Measurements from ENCODE around the gene ARHGAP24. TPM values are rescaled to one million over a fixed set of nuclear protein-coding genes. Genes with fewer than 3 reads are reported as not detected.

ARHGAP24 gene
- total RNA-seq, 4 donors from 2014 or later, result 3.6 to 35.3 (median 7.2) TPM

DNA sequence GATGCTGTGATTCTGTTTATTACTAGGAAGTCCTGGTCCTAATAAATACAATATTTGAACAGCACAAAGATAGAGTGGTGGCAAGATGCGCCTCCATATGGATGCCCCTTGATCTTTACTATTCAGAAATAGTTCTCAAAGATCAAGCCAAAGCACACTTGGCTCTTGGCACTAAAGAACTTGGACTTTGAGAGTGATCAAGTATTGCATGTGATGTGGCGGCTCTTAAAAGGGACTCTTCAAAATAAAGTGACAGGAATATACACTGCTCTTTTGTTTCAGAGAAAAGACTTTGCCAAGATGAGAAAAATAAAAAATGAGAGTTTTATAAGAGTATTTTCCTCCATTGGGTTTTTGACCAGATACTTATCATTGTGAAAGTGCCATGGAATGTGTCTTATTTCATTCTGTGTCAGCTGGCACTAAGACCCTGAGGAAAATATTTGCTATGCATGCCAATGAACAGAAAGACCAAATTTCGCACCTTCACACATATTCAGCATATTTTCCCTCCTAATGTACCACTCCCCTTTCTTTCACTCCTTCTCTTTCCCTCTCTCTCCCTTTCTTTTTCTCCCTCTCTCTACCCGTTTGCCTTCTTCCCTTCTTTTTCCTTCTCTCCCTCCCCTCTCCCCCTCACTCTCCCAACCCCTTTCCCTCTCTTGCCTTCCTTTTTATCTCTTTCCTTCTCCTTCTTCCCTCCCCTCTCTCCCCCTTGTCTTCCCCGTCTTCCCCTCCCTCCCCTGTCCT lies 35.1 kb downstream of the ARHGAP24 start:
- Histone ChIP-seq H3K27me3 (no peaks in the 10 kb centered on the region), H3K9me3 (no peaks in the 10 kb centered on the region), H3K4me1 (peaks cover 0 to 25% (median 11%) of the 10 kb centered on the region in 3 donors), H3K27ac (no peak overlapping the region), H3K36me3 (no peaks in the 10 kb centered on the region), H3K4me3 (no peak overlapping the region)
- TF ChIP-seq, protein P1, sequence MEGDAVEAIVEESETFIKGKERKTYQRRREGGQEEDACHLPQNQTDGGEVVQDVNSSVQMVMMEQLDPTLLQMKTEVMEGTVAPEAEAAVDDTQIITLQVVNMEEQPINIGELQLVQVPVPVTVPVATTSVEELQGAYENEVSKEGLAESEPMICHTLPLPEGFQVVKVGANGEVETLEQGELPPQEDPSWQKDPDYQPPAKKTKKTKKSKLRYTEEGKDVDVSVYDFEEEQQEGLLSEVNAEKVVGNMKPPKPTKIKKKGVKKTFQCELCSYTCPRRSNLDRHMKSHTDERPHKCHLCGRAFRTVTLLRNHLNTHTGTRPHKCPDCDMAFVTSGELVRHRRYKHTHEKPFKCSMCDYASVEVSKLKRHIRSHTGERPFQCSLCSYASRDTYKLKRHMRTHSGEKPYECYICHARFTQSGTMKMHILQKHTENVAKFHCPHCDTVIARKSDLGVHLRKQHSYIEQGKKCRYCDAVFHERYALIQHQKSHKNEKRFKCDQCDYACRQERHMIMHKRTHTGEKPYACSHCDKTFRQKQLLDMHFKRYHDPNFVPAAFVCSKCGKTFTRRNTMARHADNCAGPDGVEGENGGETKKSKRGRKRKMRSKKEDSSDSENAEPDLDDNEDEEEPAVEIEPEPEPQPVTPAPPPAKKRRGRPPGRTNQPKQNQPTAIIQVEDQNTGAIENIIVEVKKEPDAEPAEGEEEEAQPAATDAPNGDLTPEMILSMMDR (IDR thresholded peaks at IDR 0.05), result no peak
- DNase-seq, result no peak
- 76 to 82% methylated on average over 5 of the region's 5 CpGs for WGBS, 2 donors
- intact Hi-C loops (cut with DNase I), result no loop called here

DNA sequence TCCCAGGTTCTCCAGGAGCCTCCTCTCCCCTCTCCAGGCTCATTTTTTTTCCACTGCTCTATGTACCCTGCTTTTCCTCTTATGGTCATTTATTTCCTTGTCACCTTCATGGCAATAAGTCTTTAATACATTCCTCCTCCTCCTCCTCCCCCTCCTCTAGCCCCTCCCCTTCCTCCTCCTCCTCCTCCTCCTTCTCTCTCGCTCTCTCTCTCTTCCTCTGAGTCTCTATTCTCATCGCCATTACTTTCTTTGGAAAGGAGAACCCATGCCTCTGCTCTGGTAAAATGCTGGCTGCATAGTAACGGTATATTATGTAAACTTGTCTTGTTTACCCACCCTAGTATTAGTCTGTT lies 35.7 kb downstream of the ARHGAP24 start:
- Histone ChIP-seq H3K4me1 (peaks cover 0 to 27% (median 11%) of the 10 kb centered on the region in 3 donors), H3K27ac (no peak overlapping the region), H3K4me3 (no peak overlapping the region), H3K36me3 (no peaks in the 10 kb centered on the region), H3K9me3 (no peaks in the 10 kb centered on the region), H3K27me3 (no peaks in the 10 kb centered on the region)
- whole genome bisulfite sequencing, 2 donors, result 77 to 92% methylated on average over 3 of the region's 3 CpGs
- DNase-seq, result no peak
- intact Hi-C loops (cut with DNase I), result no loop called here
- no peak for TF ChIP-seq POLR2A (IDR thresholded peaks at IDR 0.05)
- TF ChIP-seq, protein P1 (IDR thresholded peaks at IDR 0.05), result no peak

DNA sequence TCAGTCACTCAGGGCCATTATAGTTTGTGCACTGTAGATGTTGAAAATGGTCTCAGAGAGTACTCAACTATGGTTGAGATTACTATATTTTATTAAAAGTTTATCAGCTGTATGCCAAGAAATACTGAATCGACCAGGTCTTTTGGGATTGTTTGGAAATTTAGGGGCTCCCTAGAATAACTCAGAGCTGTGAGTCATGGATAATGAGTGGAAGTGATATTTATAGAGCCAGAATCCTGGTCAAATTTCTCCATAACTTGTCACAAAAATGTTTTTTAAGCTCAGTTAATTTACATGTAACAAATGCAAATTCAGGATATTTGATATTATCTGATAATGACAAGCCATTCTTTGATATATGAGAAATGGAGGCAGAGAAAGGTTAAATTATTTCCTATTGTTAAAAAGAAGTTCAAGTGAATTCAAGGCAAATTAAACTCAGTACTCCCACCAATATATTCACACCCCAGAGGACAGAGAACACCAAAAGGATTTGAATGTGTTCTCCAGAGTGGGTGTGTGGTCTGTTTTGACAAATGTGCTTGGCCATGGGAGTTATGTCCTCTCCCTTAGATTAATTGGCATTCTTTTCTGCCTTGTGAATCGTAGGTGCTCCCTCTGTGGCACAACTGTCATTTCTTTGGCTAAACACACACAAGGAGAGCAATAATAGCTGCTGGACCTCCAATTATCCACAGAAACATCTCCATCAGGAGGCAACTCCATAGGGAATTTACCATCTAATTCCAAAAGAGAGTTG lies 37.7 kb downstream of the ARHGAP24 start:
- WGBS, 2 donors, result 15 to 29% methylated on average over 2 of the region's 2 CpGs
- no peak for TF ChIP-seq POLR2A (IDR thresholded peaks at IDR 0.05)
- TF ChIP-seq, protein P1 (IDR thresholded peaks at IDR 0.05), result no peak
- Histone ChIP-seq H3K9me3 (no peaks in the 10 kb centered on the region), H3K27me3 (no peaks in the 10 kb centered on the region), H3K4me3 (no peak overlapping the region), H3K36me3 (no peaks in the 10 kb centered on the region), H3K27ac (no peak overlapping the region), H3K4me1 (peaks cover 0 to 27% (median 11%) of the 10 kb centered on the region in 3 donors)
- intact Hi-C loops (cut with DNase I), result no loop called here
- DNase-seq, result no peak

DNA sequence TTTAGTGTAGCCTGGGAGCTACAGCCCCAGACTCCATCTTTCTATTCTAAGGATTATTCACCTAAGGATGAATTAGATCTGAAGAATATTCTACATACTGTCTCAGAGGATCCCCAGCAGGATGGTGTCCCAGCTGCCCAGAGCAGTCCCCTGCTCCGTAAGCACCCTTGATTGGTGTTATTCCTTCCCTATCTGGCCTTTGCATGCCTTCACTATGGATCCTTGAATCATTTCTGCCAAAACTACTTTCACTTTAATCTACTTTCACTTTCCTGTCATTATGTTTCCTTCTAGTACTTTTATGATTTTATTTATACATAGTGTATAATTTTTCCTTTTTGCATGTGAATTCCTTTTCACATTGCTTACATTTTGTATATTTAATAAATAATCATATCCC lies 39.2 kb downstream of the ARHGAP24 start:
- Histone ChIP-seq H3K27me3 (no peaks in the 10 kb centered on the region), H3K9me3 (no peaks in the 10 kb centered on the region), H3K27ac (no peak overlapping the region), H3K4me3 (peak overlapping the region in 3 of 4 donors; percentile 6 to 43 (median 7)), H3K4me1 (peaks cover 0 to 27% (median 11%) of the 10 kb centered on the region in 3 donors), H3K36me3 (no peaks in the 10 kb centered on the region)
- intact Hi-C loops (cut with DNase I), result no loop called here
- 21 to 25% methylated on average over 1 of the region's 1 CpG for WGBS, 2 donors
- DNase-seq, result no peak
- TF ChIP-seq, protein P1 (IDR thresholded peaks at IDR 0.05), result no peak
- no peak for TF ChIP-seq POLR2A (IDR thresholded peaks at IDR 0.05)

DNA sequence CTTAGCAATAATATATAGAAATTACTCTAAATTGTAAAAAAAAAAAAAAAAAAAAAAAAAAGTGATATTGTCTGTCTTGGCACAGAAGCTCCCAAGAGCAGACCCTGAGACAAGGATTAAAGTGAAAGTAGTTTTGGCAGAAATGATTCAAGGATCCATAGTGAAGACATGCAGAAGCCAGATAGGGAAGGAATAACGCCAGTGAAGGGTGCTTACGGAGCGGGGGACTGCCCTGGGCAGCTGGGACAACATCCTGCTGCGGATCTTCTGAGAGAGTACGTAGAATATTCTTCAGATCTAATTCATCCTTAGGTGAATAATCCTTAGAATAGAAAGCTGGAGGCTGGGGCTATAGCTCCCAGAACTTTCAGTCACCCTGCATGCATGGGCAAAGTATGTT lies 39.8 kb downstream of the ARHGAP24 start:
- Histone ChIP-seq H3K4me3 (no peak overlapping the region), H3K4me1 (peaks cover 0 to 27% (median 11%) of the 10 kb centered on the region in 3 donors), H3K27ac (no peak overlapping the region), H3K27me3 (no peaks in the 10 kb centered on the region), H3K36me3 (no peaks in the 10 kb centered on the region), H3K9me3 (no peaks in the 10 kb centered on the region)
- intact Hi-C loops (cut with DNase I), result no loop called here
- 69 to 72% methylated on average over 5 of the region's 5 CpGs for WGBS, 2 donors
- TF ChIP-seq POLR2A (IDR thresholded peaks at IDR 0.05), result no peak
- TF ChIP-seq, protein P1 (IDR thresholded peaks at IDR 0.05), result no peak
- DNase-seq, result no peak

Data from esophagus squamous epithelium (tissue), 5 donors.